ENCODE results near the gene BACH2.

- TF ChIP-seq NR2C2 (IDR thresholded peaks at IDR 0.05; ENCODE audit: borderline replicate concordance, control insufficient read depth, insufficient read length, low read depth) (no peak), SP1 (IDR thresholded peaks at IDR 0.05; ENCODE audit: low read depth, low read length) (no peak), USF2 (IDR thresholded peaks at IDR 0.05; ENCODE audit: borderline replicate concordance, low read depth, low read length) (no peak)
Observed at GRCh38 chr6:90175627-90176538, 120.8 kb downstream of the BACH2 start.
